Natural killer cell (primary cell): Measurements from ENCODE around the gene SEC31B. TPM values are rescaled to one million over a fixed set of nuclear protein-coding genes. Genes with fewer than 3 reads are reported as not detected.
A peak's percentile ranks its signal among the peaks of the same experiment; 100 is the strongest.

Experiments used
- ATAC-seq, 3 donors: fragments of 150-1000 bp in 2 of 3; fragments of 200-7000 bp in 1 of 3; cut with Tn5 transposase; 1 replicate in 1 of 3; 2 replicates in 2 of 3; pipeline ENCODE4 v1.10.0; 2021; ENCODE audit warnings: mild to moderate bottlenecking in 2 of 3, moderate library complexity in 2 of 3
- DNase-seq, 2 donors: peaks; one replicate each; pipeline versions ENCODE4 v3.0.0 to v3.0.0-alpha.2; 2013 to 2021; ENCODE audit warnings: mixed read lengths in 1 of 2
- H3K27ac ChIP-seq: one replicate; pipeline ENCODE4 v1.5.1; 2013; ENCODE audit warnings: mild to moderate bottlenecking, low read length
- H3K27me3 ChIP-seq: one replicate; pipeline ENCODE4 v1.6.1; 2013; ENCODE audit warnings: low read length; ENCODE audit not compliant: control insufficient read depth, insufficient read depth
- H3K36me3 ChIP-seq: one replicate; pipeline ENCODE4 v1.6.1; 2013; ENCODE audit warnings: low read length; ENCODE audit not compliant: control insufficient read depth, insufficient read depth
- H3K4me1 ChIP-seq: one replicate; pipeline ENCODE4 v1.6.1; 2013; ENCODE audit warnings: low read length; ENCODE audit not compliant: control insufficient read depth, insufficient read depth
- H3K4me3 ChIP-seq: one replicate; pipeline ENCODE4 v1.5.1; 2013; ENCODE audit warnings: low read length
- H3K9me3 ChIP-seq: one replicate; pipeline ENCODE4 v1.6.1; 2013; ENCODE audit warnings: low read length; ENCODE audit not compliant: control insufficient read depth, insufficient read depth
- H3K27ac Mint-ChIP-seq, 2 donors: one replicate each; pipeline ENCODE4 v1.8.0; 2022; ENCODE audit warnings: mild to moderate bottlenecking in 2 of 2, mixed read lengths in 2 of 2, moderate library complexity in 1 of 2
- H3K27me3 Mint-ChIP-seq, 2 donors: one replicate each; pipeline ENCODE4 v1.8.0; 2022; ENCODE audit warnings: low read depth in 2 of 2, mixed read lengths in 2 of 2
- H3K36me3 Mint-ChIP-seq: one replicate; pipeline ENCODE4 v1.8.0; 2022; ENCODE audit warnings: mixed read lengths
- H3K4me1 Mint-ChIP-seq, 2 donors: one replicate each; pipeline ENCODE4 v1.8.0; 2022; ENCODE audit warnings: mixed read lengths in 2 of 2
- H3K4me3 Mint-ChIP-seq: one replicate; pipeline ENCODE4 v1.8.0; 2022; ENCODE audit warnings: mild to moderate bottlenecking, moderate library complexity, mixed read lengths
- H3K9me3 Mint-ChIP-seq, 2 donors: one replicate each; pipeline ENCODE4 v1.8.0; 2022; ENCODE audit warnings: mixed read lengths in 2 of 2
- WGBS: methylation state at CpG from one replicate; pipeline ENCODE4 v1.1.7; 2013; ENCODE audit warnings: missing lambda C conversion rate; ENCODE audit not compliant: insufficient coverage; 5-methylcytosine and 5-hydroxymethylcytosine counted together
- intact Hi-C: fragments of 100-400 bp; cut with micrococcal nuclease; formaldehyde crosslinking; loops from one replicate; pipeline ENCODE4 v1.14.2; 2022
- total RNA-seq, 4 donors: library from RNA; stranded (reverse); fragments of 120-200 nt in 1 of 4; gene quantifications; one replicate each; pipeline versions ENCODE4 v1.2.3 to v1.2.4, GENCODE V29; 2013 to 2022
- TF ChIP-seq, protein P1 (sequence below): fragments of 200-600 bp; IDR thresholded peaks from one replicate; pipeline ENCODE4 v1.8.0; 2022; ENCODE audit warnings: antibody characterized with exemption

Gene SEC31B
- total RNA-seq, 3 donors from 2014 or later (not counting 1 experiment from before 2014, with no cell fraction given), result 32.6 to 38.6 (median 38.1) TPM

DNA sequence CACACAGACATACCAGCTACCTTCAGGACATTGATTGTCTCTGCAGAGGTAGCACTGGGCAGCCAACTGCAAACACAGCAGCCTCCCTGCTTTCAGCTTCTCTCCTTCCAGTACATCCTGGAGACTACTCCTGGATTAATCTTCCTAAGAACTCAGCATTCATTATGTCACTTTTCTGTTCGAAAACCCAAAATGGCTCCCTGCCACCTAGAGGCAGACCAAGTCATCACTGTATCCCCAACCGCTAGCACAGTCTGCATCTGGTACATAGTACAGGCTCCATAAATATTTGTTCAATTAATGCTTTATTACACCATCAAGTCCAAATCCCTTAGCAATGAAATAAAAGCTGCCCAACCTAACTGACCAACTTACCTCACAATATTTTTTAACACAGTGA is 5.0 kb upstream of the SEC31B start:
- no peak overlapping the region for H3K27ac Mint-ChIP-seq
- peaks cover 9% of the 10 kb centered on the region for H3K36me3 Mint-ChIP-seq
- no peaks in the 10 kb centered on the region for H3K9me3 Mint-ChIP-seq
- TF ChIP-seq, protein P1, sequence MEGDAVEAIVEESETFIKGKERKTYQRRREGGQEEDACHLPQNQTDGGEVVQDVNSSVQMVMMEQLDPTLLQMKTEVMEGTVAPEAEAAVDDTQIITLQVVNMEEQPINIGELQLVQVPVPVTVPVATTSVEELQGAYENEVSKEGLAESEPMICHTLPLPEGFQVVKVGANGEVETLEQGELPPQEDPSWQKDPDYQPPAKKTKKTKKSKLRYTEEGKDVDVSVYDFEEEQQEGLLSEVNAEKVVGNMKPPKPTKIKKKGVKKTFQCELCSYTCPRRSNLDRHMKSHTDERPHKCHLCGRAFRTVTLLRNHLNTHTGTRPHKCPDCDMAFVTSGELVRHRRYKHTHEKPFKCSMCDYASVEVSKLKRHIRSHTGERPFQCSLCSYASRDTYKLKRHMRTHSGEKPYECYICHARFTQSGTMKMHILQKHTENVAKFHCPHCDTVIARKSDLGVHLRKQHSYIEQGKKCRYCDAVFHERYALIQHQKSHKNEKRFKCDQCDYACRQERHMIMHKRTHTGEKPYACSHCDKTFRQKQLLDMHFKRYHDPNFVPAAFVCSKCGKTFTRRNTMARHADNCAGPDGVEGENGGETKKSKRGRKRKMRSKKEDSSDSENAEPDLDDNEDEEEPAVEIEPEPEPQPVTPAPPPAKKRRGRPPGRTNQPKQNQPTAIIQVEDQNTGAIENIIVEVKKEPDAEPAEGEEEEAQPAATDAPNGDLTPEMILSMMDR, result no peak
- peaks cover 12% of the 10 kb centered on the region for H3K4me1 ChIP-seq
- DNase-seq (no peak), ATAC-seq (no peak)
- H3K4me3 Mint-ChIP-seq, result no peak overlapping the region
- H3K27me3 ChIP-seq, result no peaks in the 10 kb centered on the region
- H3K36me3 ChIP-seq, result peaks cover 37% of the 10 kb centered on the region
- 98% methylated on average over 2 of the region's 2 CpGs for WGBS
- no peak overlapping the region for H3K27ac ChIP-seq
- no peak overlapping the region for H3K4me3 ChIP-seq
- H3K27me3 Mint-ChIP-seq, result no peaks in the 10 kb centered on the region
- intact Hi-C loops, result no loop called here
- H3K9me3 ChIP-seq, result no peaks in the 10 kb centered on the region
- peaks cover 13 to 28% of the 10 kb centered on the region in 2 donors for H3K4me1 Mint-ChIP-seq

DNA sequence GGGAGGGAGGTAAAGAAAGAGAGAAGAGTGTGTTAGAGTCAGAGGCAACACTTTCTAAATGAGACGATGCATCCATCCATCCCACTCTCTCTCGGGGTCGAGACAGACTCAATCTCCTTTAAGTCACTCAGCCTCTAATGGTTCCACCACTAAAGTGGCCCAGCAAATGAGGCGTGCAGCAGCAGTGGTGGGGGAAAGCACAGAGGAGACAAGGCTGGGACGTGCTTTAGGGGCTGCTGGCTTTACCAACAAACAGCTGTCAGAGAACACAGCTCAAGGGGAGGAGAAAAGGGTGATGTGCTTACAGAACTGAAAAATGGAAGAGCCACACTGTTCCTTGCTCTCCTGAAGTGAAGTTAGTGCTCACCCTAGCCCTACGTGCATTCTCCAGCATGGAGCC is 4.5 kb upstream of the SEC31B start:
- H3K36me3 Mint-ChIP-seq, result peaks cover 9% of the 10 kb centered on the region
- intact Hi-C loops, result no loop called here
- WGBS, result 95% methylated on average over 6 of the region's 6 CpGs
- H3K9me3 ChIP-seq, result no peaks in the 10 kb centered on the region
- H3K27me3 ChIP-seq, result peaks cover 2% of the 10 kb centered on the region
- TF ChIP-seq, protein P1, result no peak
- no peak for ATAC-seq
- no peaks in the 10 kb centered on the region for H3K9me3 Mint-ChIP-seq
- DNase-seq, result no peak
- peaks cover 8 to 24% of the 10 kb centered on the region in 2 donors for H3K4me1 Mint-ChIP-seq
- peaks cover 13% of the 10 kb centered on the region for H3K4me1 ChIP-seq
- peaks cover 0 to 2% of the 10 kb centered on the region in 2 donors for H3K27me3 Mint-ChIP-seq
- no peak overlapping the region for H3K4me3 Mint-ChIP-seq
- no peak overlapping the region for H3K27ac ChIP-seq
- peaks cover 37% of the 10 kb centered on the region for H3K36me3 ChIP-seq
- H3K27ac Mint-ChIP-seq, result peak overlapping the region in 1 of 2 donors; percentile 59
- H3K4me3 ChIP-seq, result no peak overlapping the region

DNA sequence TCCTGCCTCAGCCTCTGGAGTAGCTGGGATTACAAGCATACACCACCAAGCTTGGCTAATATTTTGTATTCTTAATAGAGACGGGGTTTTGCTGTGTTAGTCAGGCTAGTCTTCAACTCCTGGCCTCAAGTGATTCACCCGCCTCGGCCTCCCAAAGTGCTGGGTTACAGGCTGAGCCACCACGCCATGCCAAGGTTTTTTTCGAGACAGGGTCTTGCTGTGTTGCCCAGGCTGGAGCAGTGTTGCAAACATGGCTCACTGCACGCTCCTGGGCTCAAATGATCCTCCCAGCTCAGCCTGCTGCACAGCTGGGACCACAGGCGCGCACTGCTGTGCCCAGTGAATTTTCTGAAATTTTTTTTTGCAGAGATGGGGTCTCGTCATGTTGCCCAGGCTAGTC is 3.3 kb upstream of the SEC31B start:
- Mint-ChIP-seq H3K4me3 (no peak overlapping the region), H3K27me3 (peaks cover 6 to 11% of the 10 kb centered on the region in 2 donors), H3K36me3 (peaks cover 9% of the 10 kb centered on the region), H3K9me3 (no peaks in the 10 kb centered on the region), H3K27ac (no peak overlapping the region), H3K4me1 (peaks cover 6 to 18% of the 10 kb centered on the region in 2 donors)
- TF ChIP-seq, protein P1, result no peak
- 98% methylated on average over 9 of the region's 9 CpGs for WGBS
- no peak overlapping the region for H3K4me3 ChIP-seq
- intact Hi-C loops, result no loop called here
- H3K36me3 ChIP-seq, result peaks cover 37% of the 10 kb centered on the region
- peaks cover 10% of the 10 kb centered on the region for H3K4me1 ChIP-seq
- DNase-seq (no peak), ATAC-seq (no peak)
- H3K9me3 ChIP-seq, result no peaks in the 10 kb centered on the region
- H3K27ac ChIP-seq, result no peak overlapping the region
- peaks cover 7% of the 10 kb centered on the region for H3K27me3 ChIP-seq

DNA sequence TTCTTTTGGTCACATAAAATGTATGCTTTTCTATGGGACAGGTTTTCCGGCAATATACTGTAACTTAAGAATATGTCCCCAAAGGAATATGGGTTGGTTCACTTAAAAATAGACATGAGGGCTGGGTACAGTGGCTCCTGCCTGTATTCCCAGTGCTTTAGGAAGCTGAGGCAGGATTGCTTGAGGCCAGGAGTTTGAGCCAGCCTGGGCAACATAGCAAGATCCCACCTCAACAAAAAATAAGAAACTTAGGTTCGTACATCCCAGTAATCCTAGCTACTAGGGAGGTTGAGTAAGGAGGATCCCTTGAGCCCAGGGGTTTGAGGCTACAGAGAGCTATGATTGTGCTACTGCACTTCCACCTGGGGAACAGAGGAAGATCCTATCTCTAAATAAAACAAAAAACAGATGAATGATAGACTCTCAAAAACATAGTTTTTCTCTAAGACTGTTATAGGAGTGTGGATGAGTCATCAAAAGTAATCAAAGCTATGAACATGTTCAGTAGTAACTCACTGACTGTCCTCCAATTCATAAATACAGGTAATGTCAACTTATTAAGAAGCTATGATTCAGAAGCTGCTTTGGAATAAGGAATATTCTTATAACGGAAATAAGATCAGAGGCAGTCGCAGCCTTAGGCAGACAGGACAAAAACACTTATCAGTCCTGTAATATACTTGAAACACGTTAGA is 2.6 kb upstream of the SEC31B start:
- H3K27me3 ChIP-seq, result peaks cover 7% of the 10 kb centered on the region
- H3K9me3 ChIP-seq, result no peaks in the 10 kb centered on the region
- Mint-ChIP-seq H3K4me1 (peaks cover 6 to 19% of the 10 kb centered on the region in 2 donors), H3K27me3 (peaks cover 10 to 11% of the 10 kb centered on the region in 2 donors), H3K9me3 (no peaks in the 10 kb centered on the region), H3K4me3 (no peak overlapping the region), H3K27ac (no peak overlapping the region), H3K36me3 (peaks cover 9% of the 10 kb centered on the region)
- ATAC-seq (no peak), DNase-seq (no peak)
- H3K4me1 ChIP-seq, result peaks cover 7% of the 10 kb centered on the region
- no peak overlapping the region for H3K4me3 ChIP-seq
- intact Hi-C loops, result no loop called here
- H3K36me3 ChIP-seq, result peaks cover 37% of the 10 kb centered on the region
- H3K27ac ChIP-seq, result no peak overlapping the region
- TF ChIP-seq, protein P1, result no peak
- WGBS, result 92% methylated on average over 1 of the region's 5 CpGs
